PC-9 (cell line): ENCODE results near the gene NLGN4X.

Source experiments
- CTCF ChIP-seq: fragments of 200-600 bp; sonication (generic); conservative IDR thresholded peaks from 2 replicates; pipeline ENCODE4 v1.6.1; 2017; ENCODE audit warnings: mixed run types, antibody characterized with exemption, mild to moderate bottlenecking, moderate library complexity
- EZH2 ChIP-seq: fragments of 200-600 bp; sonication (generic); IDR thresholded peaks from 2 replicates; pipeline ENCODE4 v1.8.0; 2017; ENCODE audit warnings: antibody characterized with exemption, low read depth

GRCh38 chrX:5916945-5917344 is 311.7 kb downstream of the NLGN4X start:
- no peak; the same call in 1 of the 2 replicates for TF ChIP-seq CTCF
- no peak for TF ChIP-seq EZH2
